Peyer's patch (tissue), 4 donors: ENCODE measurements around the gene LAMB1. TPM values are rescaled to one million over a fixed set of nuclear protein-coding genes. Genes with fewer than 3 reads are reported as not detected.

Experiments
- DNase-seq, 3 donors: peaks; one replicate each; pipeline ENCODE4 v3.0.0-alpha.2; 2017 to 2019
- H3K27ac ChIP-seq, 4 donors: fragments of 200-600 bp; sonication (generic); one replicate each; pipeline ENCODE4 v1.5.1; 2016 to 2019
- H3K27me3 ChIP-seq, 2 donors: fragments of 200-600 bp; sonication (generic); one replicate each; pipeline ENCODE4 v1.5.1; 2019
- H3K36me3 ChIP-seq, 3 donors: fragments of 200-600 bp; sonication (generic); one replicate each; pipeline ENCODE4 v1.5.1; 2016 to 2019
- H3K4me1 ChIP-seq, 4 donors: fragments of 200-600 bp; sonication (generic); one replicate each; pipeline ENCODE4 v1.5.1; 2016 to 2019
- H3K4me3 ChIP-seq, 4 donors: fragments of 200-600 bp; sonication (generic); 1 replicate in 3 of 4; 2 replicates in 1 of 4; pipeline ENCODE4 v1.5.1; 2016 to 2019; ENCODE audit warnings: mild to moderate bottlenecking in 1 of 4
- H3K9me3 ChIP-seq, 4 donors: fragments of 200-600 bp; sonication (generic); one replicate each; pipeline ENCODE4 v1.5.1; 2016 to 2019; ENCODE audit warnings: mild to moderate bottlenecking in 1 of 4
- CTCF ChIP-seq, 6 experiments: fragments of 450-650 bp in 4 of 6; fragments of 200-600 bp in 2 of 6; sonication (generic) in 1 of 6; IDR thresholded peaks; one replicate each; pipeline ENCODE4 v1.5.1; 2017 to 2019; ENCODE audit warnings: antibody characterized with exemption in 6 of 6, mild to moderate bottlenecking in 3 of 6, moderate library complexity in 1 of 6
- POLR2A ChIP-seq, 2 donors: fragments of 450-650 bp; IDR thresholded peaks; one replicate each; pipeline ENCODE4 v1.5.1; 2017; ENCODE audit warnings: antibody characterized with exemption in 2 of 2, mild to moderate bottlenecking in 2 of 2, moderate library complexity in 2 of 2
- total RNA-seq, 4 donors: library from RNA; depleted of rRNA; stranded (reverse); fragments of >200 nt; gene quantifications; one replicate each; pipeline ENCODE4 v1.1.0, GENCODE V29; 2016

The LAMB1 gene
- total RNA-seq, 4 donors from 2014 or later, result 97.6 to 821 (median 155) TPM

- peaks cover 0 to 56% (median 0%) of the 10 kb centered on the region in 3 donors for H3K36me3 ChIP-seq
- TF ChIP-seq POLR2A (IDR thresholded peaks at IDR 0.05), result no peak
These were observed 29.1 kb downstream of the LAMB1 start for GRCh38 chr7:107973861-107974260.

GRCh38 chr7:107972941-107973376, 30.0 kb downstream of the LAMB1 start:
- H3K27ac ChIP-seq, result peak overlapping the region in 3 of 4 donors; percentile 13 to 71 (median 51)
- H3K4me3 ChIP-seq, result no peak overlapping the region
- H3K27me3 ChIP-seq, result no peaks in the 10 kb centered on the region
- TF ChIP-seq CTCF (IDR thresholded peaks at IDR 0.05), result no peak
- TF ChIP-seq POLR2A (IDR thresholded peaks at IDR 0.05), result no peak
- no peaks in the 10 kb centered on the region for H3K9me3 ChIP-seq
- peaks cover 0 to 5% (median 0%) of the 10 kb centered on the region in 4 donors for H3K4me1 ChIP-seq
- DNase-seq, result no peak
- H3K36me3 ChIP-seq, result peaks cover 0 to 56% (median 0%) of the 10 kb centered on the region in 3 donors

More at GRCh38 chr7:107973861-107974260, 29.1 kb downstream of the LAMB1 start:
- Histone ChIP-seq H3K9me3 (no peaks in the 10 kb centered on the region), H3K27ac (peak overlapping the region in 2 of 4 donors; percentile 51 to 71), H3K4me1 (peaks cover 0 to 5% (median 0%) of the 10 kb centered on the region in 4 donors), H3K4me3 (no peak overlapping the region), H3K27me3 (no peaks in the 10 kb centered on the region)
- DNase-seq, result no peak

GRCh38 chr7:107972075-107972482, 30.9 kb downstream of the LAMB1 start:
- TF ChIP-seq CTCF (IDR thresholded peaks at IDR 0.05) (no peak), POLR2A (IDR thresholded peaks at IDR 0.05) (no peak)
- Histone ChIP-seq H3K36me3 (peaks cover 0 to 50% (median 0%) of the 10 kb centered on the region in 3 donors), H3K27me3 (no peaks in the 10 kb centered on the region), H3K27ac (peak overlapping the region in 3 of 4 donors; percentile 67 to 79 (median 72)), H3K4me3 (no peak overlapping the region), H3K9me3 (no peaks in the 10 kb centered on the region), H3K4me1 (peaks cover 0 to 5% (median 0%) of the 10 kb centered on the region in 4 donors)
- no peak for DNase-seq

- no peak for DNase-seq
- Histone ChIP-seq H3K36me3 (peaks cover 0 to 50% (median 0%) of the 10 kb centered on the region in 3 donors), H3K27ac (peak overlapping the region; percentile 27 to 79 (median 70)), H3K9me3 (no peaks in the 10 kb centered on the region), H3K27me3 (no peaks in the 10 kb centered on the region), H3K4me3 (no peak overlapping the region), H3K4me1 (peaks cover 0 to 5% (median 0%) of the 10 kb centered on the region in 4 donors)
- TF ChIP-seq POLR2A (IDR thresholded peaks at IDR 0.05), result no peak
- no peak for TF ChIP-seq CTCF (IDR thresholded peaks at IDR 0.05)
These were observed 31.3 kb downstream of the LAMB1 start for GRCh38 chr7:107971613-107972012.

GRCh38 chr7:107971100-107971499, 31.9 kb downstream of the LAMB1 start:
- H3K4me3 ChIP-seq, result no peak overlapping the region
- peaks cover 0 to 48% (median 0%) of the 10 kb centered on the region in 3 donors for H3K36me3 ChIP-seq
- H3K9me3 ChIP-seq, result no peaks in the 10 kb centered on the region
- TF ChIP-seq CTCF (IDR thresholded peaks at IDR 0.05) (no peak), POLR2A (IDR thresholded peaks at IDR 0.05) (no peak)
- no peaks in the 10 kb centered on the region for H3K27me3 ChIP-seq
- peaks cover 0 to 5% (median 0%) of the 10 kb centered on the region in 4 donors for H3K4me1 ChIP-seq
- peak overlapping the region; percentile 27 to 79 (median 70) for H3K27ac ChIP-seq
- DNase-seq, result no peak

GRCh38 chr7:107969856-107970255, 33.1 kb downstream of the LAMB1 start:
- Histone ChIP-seq H3K27ac (peak overlapping the region in 2 of 4 donors; percentile 40 to 72), H3K36me3 (peaks cover 0 to 48% (median 0%) of the 10 kb centered on the region in 3 donors)
- no peak for TF ChIP-seq POLR2A (IDR thresholded peaks at IDR 0.05)
- TF ChIP-seq CTCF (IDR thresholded peaks at IDR 0.05), result no peak

More at GRCh38 chr7:107969856-107970255, 33.1 kb downstream of the LAMB1 start:
- no peak for DNase-seq
- H3K4me3 ChIP-seq, result no peak overlapping the region
- no peaks in the 10 kb centered on the region for H3K27me3 ChIP-seq
- peaks cover 0 to 5% (median 0%) of the 10 kb centered on the region in 4 donors for H3K4me1 ChIP-seq
- no peaks in the 10 kb centered on the region for H3K9me3 ChIP-seq
